ENCODE measurements around the gene NKD1.

DNA sequence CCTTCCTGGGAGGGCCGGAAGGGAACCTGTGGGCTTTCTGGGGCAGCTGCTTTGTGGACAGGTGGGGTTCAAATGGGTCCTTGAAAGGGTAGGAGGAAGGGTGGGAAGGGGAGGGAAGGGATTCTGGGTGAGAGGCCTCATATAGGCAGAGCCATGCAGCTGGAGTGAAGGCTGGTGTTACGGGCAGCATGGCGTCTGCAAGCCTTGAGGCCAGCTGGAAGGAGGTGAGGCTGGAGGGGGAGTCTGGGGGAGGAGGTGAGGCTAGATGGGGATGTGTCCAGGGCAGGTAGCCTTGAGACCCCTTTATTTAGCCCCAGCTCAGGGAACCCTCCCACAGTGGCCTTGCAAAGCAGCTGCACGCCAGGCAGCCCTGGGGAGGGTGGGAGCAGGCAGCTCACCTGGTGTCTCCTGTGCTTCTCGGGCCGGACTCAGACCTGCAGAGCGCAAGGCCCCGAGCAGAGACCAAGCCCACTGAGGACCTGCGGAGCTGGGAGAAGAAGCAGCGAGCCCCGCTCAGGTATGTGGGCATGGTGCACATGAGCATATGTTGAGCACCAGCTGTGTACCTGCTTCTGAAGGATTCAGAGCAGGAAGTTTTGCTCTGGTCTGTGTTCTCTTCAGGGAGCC is 82.3 kb downstream of the NKD1 start:
- TF ChIP-seq, protein P1, sequence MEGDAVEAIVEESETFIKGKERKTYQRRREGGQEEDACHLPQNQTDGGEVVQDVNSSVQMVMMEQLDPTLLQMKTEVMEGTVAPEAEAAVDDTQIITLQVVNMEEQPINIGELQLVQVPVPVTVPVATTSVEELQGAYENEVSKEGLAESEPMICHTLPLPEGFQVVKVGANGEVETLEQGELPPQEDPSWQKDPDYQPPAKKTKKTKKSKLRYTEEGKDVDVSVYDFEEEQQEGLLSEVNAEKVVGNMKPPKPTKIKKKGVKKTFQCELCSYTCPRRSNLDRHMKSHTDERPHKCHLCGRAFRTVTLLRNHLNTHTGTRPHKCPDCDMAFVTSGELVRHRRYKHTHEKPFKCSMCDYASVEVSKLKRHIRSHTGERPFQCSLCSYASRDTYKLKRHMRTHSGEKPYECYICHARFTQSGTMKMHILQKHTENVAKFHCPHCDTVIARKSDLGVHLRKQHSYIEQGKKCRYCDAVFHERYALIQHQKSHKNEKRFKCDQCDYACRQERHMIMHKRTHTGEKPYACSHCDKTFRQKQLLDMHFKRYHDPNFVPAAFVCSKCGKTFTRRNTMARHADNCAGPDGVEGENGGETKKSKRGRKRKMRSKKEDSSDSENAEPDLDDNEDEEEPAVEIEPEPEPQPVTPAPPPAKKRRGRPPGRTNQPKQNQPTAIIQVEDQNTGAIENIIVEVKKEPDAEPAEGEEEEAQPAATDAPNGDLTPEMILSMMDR (IDR thresholded peaks at IDR 0.05) = no peak
- no peak for TF ChIP-seq POLR2A (IDR thresholded peaks at IDR 0.05)
